ENCODE measurements around the gene PLCG2.

The PLCG2 gene

DNA sequence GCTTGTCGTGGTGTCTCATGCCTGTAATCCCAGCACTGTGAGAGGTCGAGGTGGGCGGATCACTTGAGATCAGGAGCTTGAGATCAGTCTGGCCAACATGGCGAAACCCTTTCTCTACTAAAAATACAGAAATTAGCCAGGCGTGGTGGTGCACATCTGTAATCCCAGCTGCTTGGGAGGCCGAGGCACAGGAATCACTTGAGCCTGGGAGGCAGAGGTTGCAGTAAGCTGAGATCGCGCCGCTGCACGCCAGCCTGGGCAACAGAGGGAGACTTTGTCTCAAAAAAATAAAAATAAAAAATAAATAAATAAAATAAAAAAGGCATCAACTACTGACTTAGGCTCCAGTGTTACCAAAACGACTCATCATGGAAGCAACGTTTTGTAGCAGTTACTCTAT is 115.5 kb downstream of the PLCG2 start:
- no peaks in the 10 kb centered on the region for H3K27me3 ChIP-seq (ENCODE audit: insufficient read depth, low read length)
- H3K79me2 ChIP-seq (ENCODE audit: control insufficient read depth, insufficient read depth, low read length, unreplicated experiment), result no peaks in the 10 kb centered on the region
- H2AFZ ChIP-seq (ENCODE audit: low read length, unreplicated experiment), result no peak overlapping the region
- H3K27ac ChIP-seq (ENCODE audit: low read depth, low read length), result no peak overlapping the region
- peaks cover 4% of the 10 kb centered on the region for H3K4me1 ChIP-seq (ENCODE audit: control insufficient read depth, insufficient read depth, low read length, unreplicated experiment)
- no peaks in the 10 kb centered on the region for H3K36me3 ChIP-seq (ENCODE audit: insufficient read depth, low read length)
- no peak overlapping the region for H3K4me3 ChIP-seq (ENCODE audit: low read depth, low read length)

DNA sequence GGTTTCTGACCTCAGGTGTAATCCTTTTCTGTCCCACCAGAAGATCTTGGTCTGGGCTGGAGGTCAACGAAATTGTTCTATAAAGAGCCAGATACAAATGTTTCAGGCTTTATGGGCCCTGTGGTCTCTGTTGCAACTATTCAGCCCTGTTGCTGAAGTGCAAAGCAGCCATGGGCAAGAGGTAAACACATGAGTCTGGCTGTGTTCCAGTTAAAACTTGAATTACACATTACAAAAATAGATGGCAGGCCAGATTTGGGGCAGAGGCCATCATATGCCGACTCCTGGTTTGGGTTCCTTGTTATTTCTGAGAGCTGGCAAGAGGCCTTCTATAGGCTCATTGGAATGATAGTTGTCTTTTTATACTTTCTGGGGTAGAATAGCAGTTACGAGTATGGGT is 117.8 kb downstream of the PLCG2 start:
- Histone ChIP-seq H3K36me3 (ENCODE audit: insufficient read depth, low read length) (no peaks in the 10 kb centered on the region), H3K4me3 (ENCODE audit: low read depth, low read length) (no peak overlapping the region), H2AFZ (ENCODE audit: low read length, unreplicated experiment) (no peak overlapping the region)

DNA sequence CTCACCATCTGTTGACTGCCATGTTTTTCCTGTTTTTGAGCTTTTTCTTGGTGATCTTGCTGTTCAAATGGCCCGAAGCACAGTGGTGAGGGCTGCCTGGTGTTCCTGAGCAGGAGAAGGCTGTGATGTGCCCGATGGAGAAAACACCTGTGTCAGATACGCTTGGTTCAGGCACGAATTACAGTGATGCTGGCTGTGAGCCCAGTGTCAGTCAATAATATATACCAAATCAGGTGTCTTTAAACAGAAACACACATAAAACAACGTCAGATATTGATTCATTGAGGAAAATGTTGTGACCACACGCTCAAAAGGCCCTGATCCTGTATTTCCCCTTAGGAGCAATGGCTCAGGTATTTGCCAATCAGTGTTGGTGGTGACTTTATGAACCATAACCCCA is 120.5 kb downstream of the PLCG2 start:
- Histone ChIP-seq H3K4me1 (ENCODE audit: control insufficient read depth, insufficient read depth, low read length, unreplicated experiment) (peaks cover 15% of the 10 kb centered on the region), H3K79me2 (ENCODE audit: control insufficient read depth, insufficient read depth, low read length, unreplicated experiment) (no peaks in the 10 kb centered on the region), H3K27ac (ENCODE audit: low read depth, low read length) (no peak overlapping the region), H3K4me3 (ENCODE audit: low read depth, low read length) (no peak overlapping the region), H3K27me3 (ENCODE audit: insufficient read depth, low read length) (no peaks in the 10 kb centered on the region), H2AFZ (ENCODE audit: low read length, unreplicated experiment) (no peak overlapping the region), H3K36me3 (ENCODE audit: insufficient read depth, low read length) (no peaks in the 10 kb centered on the region)

More for the DNA sequence above, 117.8 kb downstream of the PLCG2 start:
- Histone ChIP-seq H3K79me2 (ENCODE audit: control insufficient read depth, insufficient read depth, low read length, unreplicated experiment) (no peaks in the 10 kb centered on the region), H3K27ac (ENCODE audit: low read depth, low read length) (no peak overlapping the region), H3K4me1 (ENCODE audit: control insufficient read depth, insufficient read depth, low read length, unreplicated experiment) (peaks cover 12% of the 10 kb centered on the region), H3K27me3 (ENCODE audit: insufficient read depth, low read length) (no peaks in the 10 kb centered on the region)

DNA sequence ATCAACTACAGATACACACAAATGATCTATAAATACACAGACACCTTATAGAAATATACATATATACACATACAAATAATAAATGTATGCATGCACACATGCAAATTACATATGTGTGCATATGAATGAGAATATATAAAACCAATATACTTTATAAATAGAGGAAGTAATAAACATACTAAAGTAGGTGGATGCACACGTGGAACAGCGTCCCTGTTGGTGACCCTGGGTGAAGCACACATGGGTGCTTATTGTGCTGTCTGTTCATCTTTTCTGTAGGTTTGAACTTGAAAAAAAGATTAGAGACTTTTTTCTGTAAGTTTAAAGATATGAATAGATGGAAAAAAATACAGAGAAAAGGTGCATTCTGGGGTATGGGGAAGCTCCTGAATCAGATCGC is 120.9 kb downstream of the PLCG2 start:
- Histone ChIP-seq H3K27ac (ENCODE audit: low read depth, low read length) (no peak overlapping the region), H3K4me1 (ENCODE audit: control insufficient read depth, insufficient read depth, low read length, unreplicated experiment) (peaks cover 15% of the 10 kb centered on the region), H2AFZ (ENCODE audit: low read length, unreplicated experiment) (no peak overlapping the region), H3K27me3 (ENCODE audit: insufficient read depth, low read length) (no peaks in the 10 kb centered on the region), H3K36me3 (ENCODE audit: insufficient read depth, low read length) (no peaks in the 10 kb centered on the region), H3K4me3 (ENCODE audit: low read depth, low read length) (no peak overlapping the region), H3K79me2 (ENCODE audit: control insufficient read depth, insufficient read depth, low read length, unreplicated experiment) (no peaks in the 10 kb centered on the region)

DNA sequence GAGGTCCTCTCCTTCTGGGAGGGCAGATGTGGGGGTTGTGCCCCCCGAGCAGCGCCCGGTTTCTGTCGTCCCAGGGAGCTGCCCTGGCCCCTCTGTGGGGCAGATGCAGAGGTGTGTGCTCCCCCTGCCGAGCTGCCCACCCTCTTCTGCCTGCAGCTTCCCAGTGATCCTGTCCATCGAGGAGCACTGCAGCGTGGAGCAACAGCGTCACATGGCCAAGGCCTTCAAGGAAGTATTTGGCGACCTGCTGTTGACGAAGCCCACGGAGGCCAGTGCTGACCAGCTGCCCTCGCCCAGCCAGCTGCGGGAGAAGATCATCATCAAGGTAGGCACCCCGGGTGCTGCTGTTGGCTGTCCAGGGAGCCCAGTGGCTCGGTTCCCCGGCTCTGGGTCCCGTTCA is 121.4 kb downstream of the PLCG2 start:
- Histone ChIP-seq H3K36me3 (ENCODE audit: insufficient read depth, low read length) (no peaks in the 10 kb centered on the region), H3K4me1 (ENCODE audit: control insufficient read depth, insufficient read depth, low read length, unreplicated experiment) (peaks cover 15% of the 10 kb centered on the region), H2AFZ (ENCODE audit: low read length, unreplicated experiment) (no peak overlapping the region), H3K4me3 (ENCODE audit: low read depth, low read length) (no peak overlapping the region), H3K79me2 (ENCODE audit: control insufficient read depth, insufficient read depth, low read length, unreplicated experiment) (no peaks in the 10 kb centered on the region), H3K27ac (ENCODE audit: low read depth, low read length) (no peak overlapping the region), H3K27me3 (ENCODE audit: insufficient read depth, low read length) (no peaks in the 10 kb centered on the region)

DNA sequence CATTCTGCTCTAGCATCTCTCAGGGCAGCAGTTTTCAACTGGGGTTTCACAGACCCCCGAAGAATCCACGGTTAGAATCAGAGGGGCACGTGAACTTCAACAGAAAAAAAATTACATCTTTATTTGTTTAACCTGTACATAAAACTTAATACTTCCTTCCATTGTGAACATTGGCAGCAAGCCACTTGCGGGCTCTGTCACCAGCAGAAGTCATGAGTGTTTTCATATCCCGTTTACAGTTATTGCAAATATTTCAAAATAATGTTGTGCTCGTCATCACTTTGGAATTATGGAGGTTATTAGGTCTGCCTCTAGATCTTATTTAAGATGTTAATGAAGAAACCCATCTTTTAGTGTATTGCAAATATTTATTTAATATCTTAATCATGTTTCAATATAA is 122.4 kb downstream of the PLCG2 start:
- H3K79me2 ChIP-seq (ENCODE audit: control insufficient read depth, insufficient read depth, low read length, unreplicated experiment), result no peaks in the 10 kb centered on the region
- no peak overlapping the region for H3K4me3 ChIP-seq (ENCODE audit: low read depth, low read length)
- no peak overlapping the region for H2AFZ ChIP-seq (ENCODE audit: low read length, unreplicated experiment)
- H3K27me3 ChIP-seq (ENCODE audit: insufficient read depth, low read length), result no peaks in the 10 kb centered on the region
- H3K27ac ChIP-seq (ENCODE audit: low read depth, low read length), result no peak overlapping the region
- H3K4me1 ChIP-seq (ENCODE audit: control insufficient read depth, insufficient read depth, low read length, unreplicated experiment), result peaks cover 15% of the 10 kb centered on the region
- no peaks in the 10 kb centered on the region for H3K36me3 ChIP-seq (ENCODE audit: insufficient read depth, low read length)

DNA sequence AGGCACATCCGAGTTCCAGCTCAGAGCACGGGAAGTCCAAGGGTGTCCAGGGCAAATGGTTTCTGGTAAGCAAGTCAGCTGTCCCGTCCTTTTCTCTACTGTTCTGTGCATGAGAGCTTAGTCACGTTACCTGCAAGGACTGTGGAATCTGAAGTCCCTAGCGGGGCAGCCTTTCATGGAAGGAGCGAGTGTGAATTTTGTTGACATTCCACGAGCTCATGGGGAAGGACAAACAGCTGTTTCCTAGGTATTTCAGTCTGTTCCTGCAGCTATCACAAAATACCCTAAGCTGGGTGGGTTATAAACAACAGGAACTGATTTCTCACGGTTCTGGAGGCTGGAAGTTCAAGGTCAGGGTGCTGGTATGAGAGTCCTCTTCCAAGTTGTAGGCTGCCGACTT is 122.9 kb downstream of the PLCG2 start:
- Histone ChIP-seq H3K36me3 (ENCODE audit: insufficient read depth, low read length) (no peaks in the 10 kb centered on the region), H3K27ac (ENCODE audit: low read depth, low read length) (no peak overlapping the region), H2AFZ (ENCODE audit: low read length, unreplicated experiment) (no peak overlapping the region), H3K27me3 (ENCODE audit: insufficient read depth, low read length) (no peaks in the 10 kb centered on the region), H3K79me2 (ENCODE audit: control insufficient read depth, insufficient read depth, low read length, unreplicated experiment) (no peaks in the 10 kb centered on the region), H3K4me3 (ENCODE audit: low read depth, low read length) (no peak overlapping the region), H3K4me1 (ENCODE audit: control insufficient read depth, insufficient read depth, low read length, unreplicated experiment) (peaks cover 15% of the 10 kb centered on the region)

DNA sequence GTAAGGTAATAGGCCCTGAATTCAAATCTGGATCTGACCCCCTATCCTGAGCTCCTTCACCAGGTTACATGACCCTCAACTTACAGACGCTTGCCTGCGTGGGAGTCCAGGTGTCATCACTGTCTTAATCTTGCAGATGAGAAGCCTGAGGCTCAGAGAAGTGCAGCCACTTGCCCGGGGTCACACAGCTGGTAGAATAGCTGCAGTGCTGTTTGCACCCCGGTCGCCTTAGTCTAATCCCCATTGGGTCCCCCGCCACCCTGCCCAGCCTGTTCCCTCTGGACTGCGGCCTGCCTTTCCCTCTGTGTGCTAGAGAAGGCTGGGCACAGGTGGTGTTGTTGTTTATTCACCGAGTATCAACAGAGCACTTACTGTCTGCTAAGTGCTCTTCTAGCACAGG is 125.2 kb downstream of the PLCG2 start:
- Histone ChIP-seq H3K36me3 (ENCODE audit: insufficient read depth, low read length) (no peaks in the 10 kb centered on the region), H3K27ac (ENCODE audit: low read depth, low read length) (no peak overlapping the region), H3K4me3 (ENCODE audit: low read depth, low read length) (no peak overlapping the region), H3K27me3 (ENCODE audit: insufficient read depth, low read length) (peaks cover 2% of the 10 kb centered on the region; the same call in 1 of the 2 replicates), H3K79me2 (ENCODE audit: control insufficient read depth, insufficient read depth, low read length, unreplicated experiment) (no peaks in the 10 kb centered on the region), H3K4me1 (ENCODE audit: control insufficient read depth, insufficient read depth, low read length, unreplicated experiment) (peaks cover 15% of the 10 kb centered on the region), H2AFZ (ENCODE audit: low read length, unreplicated experiment) (no peak overlapping the region)

DNA sequence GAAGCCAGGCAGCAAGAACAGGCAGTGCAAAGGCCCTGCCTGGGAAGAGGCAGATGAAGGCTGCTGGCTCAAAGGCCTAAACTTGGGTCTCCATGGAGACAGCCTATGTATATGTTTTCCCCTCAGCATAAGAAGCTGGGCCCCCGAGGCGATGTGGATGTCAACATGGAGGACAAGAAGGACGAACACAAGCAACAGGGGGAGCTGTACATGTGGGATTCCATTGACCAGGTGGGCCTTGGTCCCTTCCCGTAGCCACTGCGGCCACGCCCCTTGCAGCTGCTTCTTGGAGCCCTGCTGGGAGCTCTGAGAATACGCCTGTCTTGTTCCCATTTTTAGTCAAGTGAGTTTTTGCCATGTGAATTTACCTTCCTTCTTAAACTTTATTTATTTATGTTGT is 126.2 kb downstream of the PLCG2 start:
- Histone ChIP-seq H3K36me3 (ENCODE audit: insufficient read depth, low read length) (no peaks in the 10 kb centered on the region), H2AFZ (ENCODE audit: low read length, unreplicated experiment) (no peak overlapping the region), H3K79me2 (ENCODE audit: control insufficient read depth, insufficient read depth, low read length, unreplicated experiment) (no peaks in the 10 kb centered on the region), H3K27ac (ENCODE audit: low read depth, low read length) (no peak overlapping the region), H3K27me3 (ENCODE audit: insufficient read depth, low read length) (peaks cover 2% of the 10 kb centered on the region; the same call in 1 of the 2 replicates), H3K4me1 (ENCODE audit: control insufficient read depth, insufficient read depth, low read length, unreplicated experiment) (peaks cover 15% of the 10 kb centered on the region), H3K4me3 (ENCODE audit: low read depth, low read length) (no peak overlapping the region)

DNA sequence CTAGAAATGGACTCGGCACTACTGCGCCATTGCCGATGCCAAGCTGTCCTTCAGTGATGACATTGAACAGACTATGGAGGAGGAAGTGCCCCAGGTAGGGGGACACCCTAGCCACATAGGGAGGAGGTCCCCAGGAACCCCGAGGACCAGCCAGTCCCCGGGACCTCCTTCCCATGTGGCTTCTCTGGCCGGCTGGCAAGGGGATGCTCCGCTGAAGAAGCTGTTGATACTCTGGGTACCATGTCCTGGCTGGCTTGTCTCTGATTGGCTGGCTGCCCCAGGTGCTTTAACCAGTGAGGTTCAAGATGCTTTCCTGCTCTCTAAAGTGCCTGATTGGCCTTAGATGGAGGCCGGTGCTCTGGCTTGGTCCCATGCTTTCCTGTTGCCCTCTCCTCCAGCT is 128.6 kb downstream of the PLCG2 start:
- Histone ChIP-seq H3K4me3 (ENCODE audit: low read depth, low read length) (no peak overlapping the region), H3K36me3 (ENCODE audit: insufficient read depth, low read length) (no peaks in the 10 kb centered on the region), H3K27ac (ENCODE audit: low read depth, low read length) (no peak overlapping the region), H3K27me3 (ENCODE audit: insufficient read depth, low read length) (peaks cover 2% of the 10 kb centered on the region; the same call in 1 of the 2 replicates), H3K4me1 (ENCODE audit: control insufficient read depth, insufficient read depth, low read length, unreplicated experiment) (no peaks in the 10 kb centered on the region), H3K79me2 (ENCODE audit: control insufficient read depth, insufficient read depth, low read length, unreplicated experiment) (no peaks in the 10 kb centered on the region), H2AFZ (ENCODE audit: low read length, unreplicated experiment) (no peak overlapping the region)

DNA sequence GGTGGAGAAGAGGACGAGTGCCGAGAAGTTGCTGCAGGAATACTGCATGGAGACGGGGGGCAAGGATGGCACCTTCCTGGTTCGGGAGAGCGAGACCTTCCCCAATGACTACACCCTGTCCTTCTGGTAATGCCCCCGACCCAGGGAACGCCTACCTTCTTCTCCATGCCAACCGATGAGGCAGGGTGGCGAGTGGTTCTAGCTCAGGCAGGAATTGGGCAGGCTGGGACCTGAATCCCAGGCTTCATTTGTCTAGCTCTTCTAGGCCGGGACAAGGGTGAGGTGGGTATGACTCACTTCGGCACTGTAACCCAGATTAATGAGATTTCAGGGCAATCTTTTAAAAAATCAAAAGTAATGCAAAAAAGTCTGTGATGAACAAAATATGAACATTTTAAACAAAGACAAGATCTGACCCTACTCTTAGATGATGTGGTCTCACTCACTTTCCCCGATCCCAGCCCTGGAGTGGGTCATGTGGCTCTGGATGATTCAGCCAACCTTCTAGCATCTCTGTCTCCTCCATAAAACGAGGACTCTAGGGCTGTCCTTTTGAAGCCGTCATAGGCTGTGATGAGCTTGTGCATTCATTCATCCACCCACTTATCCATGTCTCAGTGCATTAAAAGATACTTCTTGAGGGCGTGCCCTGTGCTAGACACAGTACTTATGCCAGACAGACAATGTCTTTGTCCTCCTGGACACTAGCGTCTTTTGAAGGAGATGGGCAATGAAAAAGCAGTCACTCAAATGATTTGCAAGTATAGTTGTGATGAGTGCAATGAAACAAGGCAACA is 129.6 kb downstream of the PLCG2 start:
- Histone ChIP-seq H3K79me2 (ENCODE audit: control insufficient read depth, insufficient read depth, low read length, unreplicated experiment) (no peaks in the 10 kb centered on the region), H3K36me3 (ENCODE audit: insufficient read depth, low read length) (no peaks in the 10 kb centered on the region), H3K4me1 (ENCODE audit: control insufficient read depth, insufficient read depth, low read length, unreplicated experiment) (no peaks in the 10 kb centered on the region), H3K27ac (ENCODE audit: low read depth, low read length) (no peak overlapping the region), H3K27me3 (ENCODE audit: insufficient read depth, low read length) (peaks cover 2% of the 10 kb centered on the region; the same call in 1 of the 2 replicates), H3K4me3 (ENCODE audit: low read depth, low read length) (no peak overlapping the region), H2AFZ (ENCODE audit: low read length, unreplicated experiment) (no peak overlapping the region)
